Activated CD4-positive, alpha-beta memory T cell treated with anti-CD3 and anti-CD28 coated beads, Interleukin-2, amount 10 ng/mL, durations not matched to agents 7 days and 5 days (primary cell): ENCODE results near the gene TRIM15. TPM values are rescaled to one million over a fixed set of nuclear protein-coding genes. Genes with fewer than 3 reads are reported as not detected.
A peak's percentile ranks its signal among the peaks of the same experiment; 100 is the strongest.

ENCODE experiments used
- CTCF ChIA-PET: fragments of 350-600 bp; sonication (Branson Sonifier 250); formaldehyde crosslinking; loops from one replicate; lab custom pipeline; 2021; ENCODE audit warnings: antibody characterized with exemption, inconsistent platforms; lab: Charles Lee
- POLR2A ChIA-PET: fragments of 350-600 bp; sonication (Branson Sonifier 250); formaldehyde crosslinking; loops from one replicate; lab custom pipeline; 2021; ENCODE audit warnings: antibody characterized with exemption; lab: Charles Lee
- DNase-seq: peaks from one replicate; pipeline ENCODE4 v3.0.0-alpha.2; 2020
- H3K27ac Mint-ChIP-seq: one replicate; pipeline ENCODE4 v1.8.0; 2021; ENCODE audit warnings: mild to moderate bottlenecking, mixed read lengths
- H3K27me3 Mint-ChIP-seq: one replicate; pipeline ENCODE4 v1.8.0; 2021; ENCODE audit warnings: mixed read lengths
- H3K36me3 Mint-ChIP-seq: one replicate; pipeline ENCODE4 v1.8.0; 2021; ENCODE audit warnings: low read depth, mixed read lengths
- H3K4me1 Mint-ChIP-seq: one replicate; pipeline ENCODE4 v1.8.0; 2021; ENCODE audit warnings: mixed read lengths
- H3K4me3 Mint-ChIP-seq: one replicate; pipeline ENCODE4 v1.8.0; 2021; ENCODE audit warnings: mild to moderate bottlenecking, mixed read lengths
- H3K9me3 Mint-ChIP-seq: one replicate; pipeline ENCODE4 v1.8.0; 2021; ENCODE audit warnings: mixed read lengths
- total RNA-seq, 2 experiments: library from RNA; stranded (reverse); gene quantifications; one replicate each; pipeline ENCODE4 v1.2.3, GENCODE V29; 2021

Gene TRIM15
- total RNA-seq, 2 experiments from 2014 or later = not detected

DNA sequence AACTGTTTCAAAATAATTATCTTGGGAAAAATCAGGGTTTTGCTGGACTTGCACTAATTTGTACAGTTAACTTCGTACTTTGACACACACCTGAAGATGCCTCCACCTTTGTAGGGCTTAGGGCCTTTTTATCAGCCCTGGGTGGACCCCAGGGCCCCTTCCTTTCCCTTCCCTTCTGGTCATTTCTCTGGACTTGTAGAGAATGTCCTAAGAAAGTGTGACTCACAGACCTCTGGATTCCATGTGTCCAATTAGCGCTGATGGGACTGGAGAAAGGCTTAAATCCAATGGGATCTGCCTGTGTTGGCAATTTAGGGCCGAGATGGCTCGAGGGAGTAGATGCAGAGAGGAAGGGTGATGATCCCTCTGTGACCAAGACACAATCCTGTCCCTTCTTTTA, 9.3 kb downstream of the TRIM15 start:
- peaks cover 13% of the 10 kb centered on the region for H3K4me1 Mint-ChIP-seq
- CTCF ChIA-PET = no interaction called here
- no peak overlapping the region for H3K27ac Mint-ChIP-seq
- no peak overlapping the region for H3K4me3 Mint-ChIP-seq
- DNase-seq = no peak
- POLR2A ChIA-PET = no interaction called here
- no peaks in the 10 kb centered on the region for H3K36me3 Mint-ChIP-seq
- H3K9me3 Mint-ChIP-seq = no peaks in the 10 kb centered on the region
- H3K27me3 Mint-ChIP-seq = peaks cover 63% of the 10 kb centered on the region

DNA sequence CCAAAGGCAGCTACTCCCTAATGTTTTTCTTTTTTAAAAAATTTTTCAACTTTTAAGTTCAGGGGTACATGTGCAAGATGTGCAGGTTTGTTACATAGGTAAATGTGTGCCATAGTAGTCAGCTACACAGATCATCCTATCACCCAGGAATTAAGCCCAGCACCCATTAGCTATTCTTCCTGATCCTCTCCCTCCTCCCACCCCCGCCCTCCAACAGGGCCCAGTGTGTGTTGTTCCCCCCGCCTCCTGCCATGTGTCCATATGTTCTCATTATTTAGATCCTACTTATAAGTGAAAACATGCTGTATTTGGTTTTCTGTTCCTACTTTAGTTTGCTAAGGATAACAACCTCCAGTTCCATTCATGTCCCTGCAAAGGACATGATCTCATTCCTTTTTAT, 12.4 kb downstream of the TRIM15 start:
- CTCF ChIA-PET = interaction anchor here (1.0 kb wide), 1 partner anchor 71 kb away, joined by 3 read pairs; no protein-coding TSS in a partner anchor
- no peak overlapping the region for H3K4me3 Mint-ChIP-seq
- peaks cover 7% of the 10 kb centered on the region for H3K4me1 Mint-ChIP-seq
- DNase-seq = no peak
- H3K27me3 Mint-ChIP-seq = peaks cover 65% of the 10 kb centered on the region
- peaks cover 6% of the 10 kb centered on the region for H3K9me3 Mint-ChIP-seq
- no peak overlapping the region for H3K27ac Mint-ChIP-seq
- H3K36me3 Mint-ChIP-seq = peaks cover 6% of the 10 kb centered on the region
- POLR2A ChIA-PET = no interaction called here

DNA sequence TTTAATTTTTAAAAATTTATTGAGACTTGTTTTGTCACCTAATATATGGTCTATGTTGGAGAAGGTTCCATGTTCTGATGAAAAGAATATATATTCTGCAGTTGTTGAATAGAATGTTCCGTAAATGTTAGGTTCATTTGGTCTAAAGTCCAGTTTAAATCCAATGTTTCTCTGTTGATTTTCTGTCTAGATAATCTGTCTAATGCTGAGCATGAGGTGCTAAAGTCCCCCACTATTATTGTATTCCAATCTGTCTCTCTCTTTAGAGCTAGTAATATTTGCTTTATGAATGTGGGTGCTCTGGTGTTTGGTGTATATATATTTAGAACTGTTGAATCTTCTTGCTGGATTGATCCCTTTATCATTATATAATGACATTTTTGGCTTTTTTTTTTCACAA, 15.5 kb downstream of the TRIM15 start:
- Mint-ChIP-seq H3K4me1 (peaks cover 5% of the 10 kb centered on the region), H3K4me3 (no peak overlapping the region), H3K27ac (no peak overlapping the region), H3K36me3 (peaks cover 12% of the 10 kb centered on the region), H3K27me3 (peaks cover 50% of the 10 kb centered on the region), H3K9me3 (peaks cover 9% of the 10 kb centered on the region)
- CTCF ChIA-PET = no interaction called here
- POLR2A ChIA-PET = no interaction called here
- DNase-seq = no peak

DNA sequence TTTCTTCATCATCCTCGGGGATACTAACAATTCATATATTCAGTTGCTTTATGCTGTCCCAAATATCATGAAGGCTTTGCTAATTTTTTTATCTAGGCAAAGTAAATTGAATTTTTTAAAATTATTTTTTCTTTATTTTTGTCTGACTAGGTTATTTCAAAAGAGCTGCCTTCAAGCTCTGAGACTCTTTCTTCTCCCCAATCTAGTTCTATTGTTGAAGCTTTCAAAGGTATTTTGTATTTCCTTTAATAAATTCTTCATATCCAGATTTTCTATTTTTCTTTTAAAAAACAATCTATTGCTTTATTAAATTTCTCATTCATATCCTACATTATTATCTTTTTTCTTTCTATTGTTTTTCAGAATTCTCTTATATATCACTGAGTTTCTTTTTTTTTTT, 16.8 kb downstream of the TRIM15 start:
- Mint-ChIP-seq H3K27me3 (peaks cover 43% of the 10 kb centered on the region), H3K27ac (no peak overlapping the region), H3K4me1 (peaks cover 5% of the 10 kb centered on the region), H3K9me3 (peaks cover 9% of the 10 kb centered on the region), H3K36me3 (peaks cover 24% of the 10 kb centered on the region), H3K4me3 (no peak overlapping the region)
- CTCF ChIA-PET = interaction anchor here (0.9 kb wide), 1 partner anchor 10 kb away, joined by 4 read pairs; no protein-coding TSS in a partner anchor
- POLR2A ChIA-PET = no interaction called here
- DNase-seq = no peak

DNA sequence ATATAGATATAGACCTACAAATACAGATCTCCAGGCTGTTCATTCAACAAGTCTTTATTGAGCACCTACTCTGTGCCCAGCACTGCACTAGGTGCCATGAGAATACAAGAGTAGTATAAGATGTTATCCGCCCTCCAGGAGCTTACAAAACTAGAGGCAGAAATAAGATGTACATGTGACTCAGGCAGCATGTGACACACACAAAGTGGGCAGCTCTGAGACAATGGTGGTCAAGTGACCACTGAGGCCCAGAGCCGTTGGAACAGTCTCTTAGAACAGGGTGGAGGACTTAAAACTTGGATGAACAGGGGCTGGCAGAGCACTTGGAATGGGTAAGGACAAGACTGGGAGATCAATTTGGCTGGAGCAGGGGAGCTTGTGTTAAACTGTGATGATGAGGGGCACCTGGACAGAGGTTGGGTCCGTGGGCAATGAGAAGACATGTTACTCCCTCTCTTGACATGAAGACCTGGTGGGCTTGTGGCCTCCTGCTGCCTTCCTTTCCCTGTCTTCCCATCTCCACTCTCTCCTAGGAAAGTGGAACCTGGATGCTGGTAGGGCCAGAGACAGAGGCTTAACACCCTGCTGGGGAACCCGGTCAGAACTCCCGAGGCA, 21.2 kb downstream of the TRIM15 start:
- peaks cover 7% of the 10 kb centered on the region for H3K9me3 Mint-ChIP-seq
- no peaks in the 10 kb centered on the region for H3K4me1 Mint-ChIP-seq
- H3K4me3 Mint-ChIP-seq = no peak overlapping the region
- H3K27ac Mint-ChIP-seq = no peak overlapping the region
- no peak for DNase-seq
- CTCF ChIA-PET = no interaction called here
- POLR2A ChIA-PET = no interaction called here
- H3K36me3 Mint-ChIP-seq = peaks cover 58% of the 10 kb centered on the region
- H3K27me3 Mint-ChIP-seq = peaks cover 7% of the 10 kb centered on the region

DNA sequence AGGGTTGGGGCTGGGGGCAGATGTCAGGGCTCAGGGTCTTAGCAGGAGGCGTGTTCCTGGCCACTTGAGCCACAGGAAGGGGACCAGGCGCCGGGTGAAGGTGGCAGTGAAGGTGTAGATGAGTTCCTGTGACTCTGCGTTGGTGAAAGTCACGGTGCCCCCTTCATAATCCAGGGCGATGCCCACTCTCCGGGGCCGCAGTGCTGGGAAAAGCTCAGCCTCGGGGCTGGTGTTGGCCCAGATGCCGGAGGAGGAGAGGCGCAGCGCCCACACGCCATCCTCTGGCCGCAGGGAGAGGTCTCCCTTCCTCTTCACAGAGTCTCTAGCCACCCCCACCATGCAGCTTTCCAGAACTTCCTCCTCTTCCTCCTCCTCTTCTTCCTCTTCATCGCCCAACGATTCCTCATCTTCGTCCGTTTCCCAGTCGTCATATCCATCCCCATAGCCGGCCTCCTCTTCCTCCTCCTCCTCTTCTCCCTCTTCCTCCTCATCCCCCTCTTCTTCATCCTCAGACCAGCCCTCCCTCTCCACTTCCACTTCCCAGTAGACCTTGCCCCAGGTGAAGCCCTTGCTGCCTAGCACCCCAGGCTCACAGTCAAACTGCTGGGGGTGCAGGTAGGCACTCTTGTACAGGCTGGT, 22.6 kb downstream of the TRIM15 start:
- no peak for DNase-seq
- peaks cover 68% of the 10 kb centered on the region for H3K36me3 Mint-ChIP-seq
- ChIA-PET CTCF (no interaction called here), POLR2A (no interaction called here)
- H3K9me3 Mint-ChIP-seq = peaks cover 1% of the 10 kb centered on the region
- peaks cover 1% of the 10 kb centered on the region for H3K27me3 Mint-ChIP-seq
- no peak overlapping the region for H3K27ac Mint-ChIP-seq
- H3K4me1 Mint-ChIP-seq = no peaks in the 10 kb centered on the region
- H3K4me3 Mint-ChIP-seq = no peak overlapping the region

DNA sequence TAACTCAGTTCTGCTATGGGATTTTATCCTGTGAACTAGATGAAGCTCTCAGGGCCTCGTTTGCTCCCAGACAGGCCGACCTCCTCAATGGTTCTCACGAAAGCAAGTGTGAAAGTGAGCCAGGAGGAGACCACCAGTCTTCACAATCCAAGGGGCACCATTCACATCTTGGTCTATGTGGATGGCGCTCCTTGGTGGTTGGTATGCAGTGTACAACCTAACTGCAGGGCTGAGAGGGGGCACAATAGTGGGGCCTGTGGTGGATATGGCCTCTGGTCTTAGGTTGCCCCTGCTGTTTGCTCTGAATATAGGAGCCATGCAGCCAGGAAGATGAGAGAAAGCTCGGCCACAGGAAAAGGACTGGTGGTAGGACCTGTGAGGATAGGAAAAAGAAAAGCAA, 25.2 kb downstream of the TRIM15 start:
- no peaks in the 10 kb centered on the region for H3K9me3 Mint-ChIP-seq
- no peaks in the 10 kb centered on the region for H3K4me1 Mint-ChIP-seq
- peaks cover 83% of the 10 kb centered on the region for H3K36me3 Mint-ChIP-seq
- no peak overlapping the region for H3K27ac Mint-ChIP-seq
- no peaks in the 10 kb centered on the region for H3K27me3 Mint-ChIP-seq
- no peak overlapping the region for H3K4me3 Mint-ChIP-seq
- ChIA-PET POLR2A (no interaction called here), CTCF (no interaction called here)
- no peak for DNase-seq

DNA sequence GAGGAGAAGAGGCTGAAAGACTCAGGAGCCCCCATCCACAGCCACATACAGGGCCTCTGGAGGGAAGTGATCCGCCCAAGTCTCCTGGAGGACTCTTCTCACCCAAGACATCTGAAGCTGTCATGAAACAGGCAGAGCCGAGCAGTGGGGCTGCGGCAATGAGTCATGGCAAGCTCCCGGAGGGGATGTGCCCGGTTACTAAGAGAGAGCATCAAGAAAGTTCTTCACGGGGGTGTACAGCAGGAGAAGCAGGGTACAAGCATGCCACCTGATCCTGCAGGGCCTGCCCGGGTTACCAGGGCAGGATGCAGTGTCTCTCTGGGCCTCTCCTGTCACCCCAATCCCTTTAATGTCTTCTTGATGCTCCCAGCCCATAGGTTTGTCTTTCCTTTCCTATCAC, 28.7 kb downstream of the TRIM15 start:
- no peak for DNase-seq
- CTCF ChIA-PET = no interaction called here

DNA sequence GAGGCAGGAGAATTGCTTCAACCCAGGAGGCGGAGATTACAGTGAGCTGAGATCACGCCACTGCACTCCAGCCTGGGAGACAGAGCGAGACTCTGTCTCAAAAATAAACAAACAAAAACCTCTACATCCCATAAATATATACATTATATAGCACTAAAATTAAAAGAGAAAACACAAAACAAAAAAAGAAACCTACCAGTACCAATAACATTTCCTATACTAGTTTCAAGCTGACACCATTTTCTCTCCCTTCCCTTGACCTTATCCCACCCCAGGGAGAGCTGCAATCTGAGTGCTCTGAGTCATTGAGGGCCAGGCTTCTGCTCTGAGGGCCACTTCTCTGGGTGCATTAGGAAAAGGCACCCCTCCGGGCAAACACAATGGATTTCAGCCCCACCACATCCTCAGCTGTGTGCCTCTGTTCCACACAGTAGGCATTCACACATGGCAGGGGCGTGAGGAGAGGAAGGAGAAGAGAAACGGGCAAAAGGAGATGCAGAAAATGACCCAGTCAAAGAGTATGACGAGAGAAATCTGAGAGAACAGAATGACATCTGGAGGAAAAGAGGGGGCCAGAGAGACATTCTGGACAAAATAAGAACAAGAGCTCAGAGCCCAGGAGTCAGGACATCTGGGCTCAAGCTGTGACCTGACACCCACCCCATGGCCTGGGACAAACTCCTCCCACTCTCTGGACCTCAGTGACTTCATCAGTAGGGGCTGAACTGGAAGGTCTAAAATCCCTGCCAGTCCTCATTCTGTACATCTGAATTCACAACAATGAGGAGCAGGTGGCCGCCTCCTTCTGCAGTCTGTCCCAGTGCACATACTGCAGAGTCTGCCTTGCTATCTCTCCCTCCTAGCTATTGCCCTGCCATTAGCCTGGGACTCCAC, 31.7 kb downstream of the TRIM15 start:
- ChIA-PET POLR2A (interaction anchor here (0.6 to 2.4 kb wide), 3 partner anchors 15 to 18 kb away, joined by 4 to 13 read pairs (median 5); partner anchors contain the start of gene TRIM26), CTCF (interaction anchor here (0.6 to 1.1 kb wide), 3 partner anchors 24 to 93 kb away, joined by 3 to 5 read pairs (median 4); no protein-coding TSS in a partner anchor)
- no peaks in the 10 kb centered on the region for H3K27me3 Mint-ChIP-seq
- no peaks in the 10 kb centered on the region for H3K9me3 Mint-ChIP-seq
- peaks cover 7% of the 10 kb centered on the region for H3K4me1 Mint-ChIP-seq
- DNase-seq = no peak
- H3K27ac Mint-ChIP-seq = peak overlapping the region; percentile 29
- no peak overlapping the region for H3K4me3 Mint-ChIP-seq
- H3K36me3 Mint-ChIP-seq = peaks cover 79% of the 10 kb centered on the region

More for the DNA sequence above, 28.7 kb downstream of the TRIM15 start:
- H3K4me1 Mint-ChIP-seq = peaks cover under 1% of the 10 kb centered on the region
- POLR2A ChIA-PET = no interaction called here
- no peaks in the 10 kb centered on the region for H3K27me3 Mint-ChIP-seq
- no peaks in the 10 kb centered on the region for H3K9me3 Mint-ChIP-seq
- no peak overlapping the region for H3K4me3 Mint-ChIP-seq
- no peak overlapping the region for H3K27ac Mint-ChIP-seq
- peaks cover 79% of the 10 kb centered on the region for H3K36me3 Mint-ChIP-seq

DNA sequence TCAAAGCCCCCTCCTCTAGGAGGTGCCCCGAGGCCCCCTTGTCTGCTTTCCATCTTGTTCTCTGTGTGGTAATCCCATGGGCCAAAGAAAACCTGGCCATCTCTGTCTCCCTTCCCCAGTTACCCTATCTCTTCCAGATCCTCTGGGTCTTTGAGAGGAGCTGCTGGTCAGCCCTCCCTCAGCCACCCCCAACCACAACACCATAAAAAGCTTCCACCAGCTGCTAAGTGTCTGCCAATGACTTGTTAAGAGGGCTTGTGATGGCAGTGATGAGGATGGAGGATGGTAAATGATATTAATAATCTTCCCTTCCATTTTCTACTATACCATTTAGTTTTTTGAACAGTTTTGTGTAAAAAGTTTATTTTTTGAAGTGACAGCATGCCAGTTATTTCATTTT, 32.6 kb downstream of the TRIM15 start:
- Mint-ChIP-seq H3K27me3 (no peaks in the 10 kb centered on the region), H3K36me3 (peaks cover 78% of the 10 kb centered on the region), H3K4me1 (peaks cover 13% of the 10 kb centered on the region), H3K4me3 (no peak overlapping the region), H3K9me3 (no peaks in the 10 kb centered on the region), H3K27ac (no peak overlapping the region)
- ChIA-PET CTCF (no interaction called here), POLR2A (interaction anchor here (2.4 kb wide), 1 partner anchor 17 kb away, joined by 13 read pairs; the partner anchor contains the start of gene TRIM26)
- DNase-seq = no peak

DNA sequence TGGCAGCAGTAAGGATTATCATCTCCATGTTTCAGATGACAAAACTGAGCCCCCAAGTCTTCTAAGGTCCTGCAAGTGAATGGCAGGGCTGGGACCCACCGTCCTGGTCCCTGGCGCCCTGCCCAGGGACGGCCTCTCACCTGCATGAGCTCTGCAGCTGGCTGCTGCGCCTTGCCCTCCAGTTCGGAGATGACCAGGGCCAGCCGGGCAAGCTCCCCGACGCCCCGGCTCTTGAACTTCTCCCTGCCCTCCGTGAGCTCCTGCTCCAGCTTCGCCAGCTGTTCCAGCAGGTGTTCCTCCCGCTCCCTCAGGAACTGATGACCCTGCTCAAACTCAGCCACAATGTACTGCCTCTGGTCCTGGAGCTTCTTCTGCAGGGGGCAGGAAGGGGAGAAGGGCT, 33.0 kb downstream of the TRIM15 start:
- POLR2A ChIA-PET = interaction anchor here (1.3 to 2.4 kb wide), 2 partner anchors 12 to 17 kb away, joined by 5 to 13 read pairs; partner anchors contain the start of gene TRIM26
- Mint-ChIP-seq H3K27me3 (no peaks in the 10 kb centered on the region), H3K4me3 (no peak overlapping the region), H3K36me3 (peaks cover 78% of the 10 kb centered on the region), H3K4me1 (peaks cover 17% of the 10 kb centered on the region), H3K27ac (no peak overlapping the region), H3K9me3 (no peaks in the 10 kb centered on the region)
- no peak for DNase-seq
- CTCF ChIA-PET = no interaction called here

DNA sequence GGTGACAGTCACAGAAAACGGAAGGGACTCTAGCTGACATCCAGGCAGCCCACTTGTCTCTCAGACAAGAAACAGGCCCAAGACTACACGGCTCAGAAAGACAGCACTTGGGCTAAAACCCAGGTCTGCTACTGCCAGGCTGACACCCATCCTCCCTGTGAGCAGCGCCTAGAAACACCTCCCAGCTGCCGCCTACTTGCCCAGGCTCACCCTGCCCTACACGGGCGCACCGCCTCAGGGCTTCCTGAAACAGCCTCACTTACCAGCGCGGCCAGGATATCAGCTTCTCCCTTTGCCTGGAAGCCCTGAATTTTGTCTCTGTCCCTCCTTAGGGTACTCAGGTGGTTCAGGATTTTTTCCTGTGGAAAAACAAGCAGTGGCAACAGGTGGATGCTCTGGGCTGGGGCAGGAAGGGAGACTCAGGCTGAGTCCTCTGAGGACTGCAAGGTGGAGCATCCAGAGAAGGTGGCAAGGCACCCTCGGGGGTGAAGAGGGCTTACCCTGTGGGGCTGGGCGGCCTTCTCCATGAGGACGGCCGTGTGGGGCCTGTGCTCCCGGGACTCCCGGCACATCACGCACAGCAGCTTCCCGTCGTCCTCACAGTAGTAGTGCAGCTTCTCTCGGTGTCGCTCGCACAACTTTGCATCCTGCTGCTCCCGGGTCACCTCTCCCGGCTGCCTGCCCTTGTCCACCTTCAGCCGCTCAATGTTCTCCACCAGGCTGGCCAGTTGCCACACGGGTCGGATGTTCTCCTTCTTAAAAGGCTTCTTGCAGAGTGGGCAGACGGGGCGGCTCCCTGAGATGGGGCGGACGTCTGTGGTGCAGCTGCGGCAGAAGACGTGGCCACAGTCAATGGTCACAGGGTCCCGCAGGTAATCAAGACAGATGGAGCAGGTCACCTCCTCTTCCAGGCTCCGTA, 35.1 kb downstream of the TRIM15 start:
- no peak overlapping the region for H3K4me3 Mint-ChIP-seq
- H3K27me3 Mint-ChIP-seq = no peaks in the 10 kb centered on the region
- no peak for DNase-seq
- H3K27ac Mint-ChIP-seq = no peak overlapping the region
- H3K36me3 Mint-ChIP-seq = peaks cover 77% of the 10 kb centered on the region
- ChIA-PET POLR2A (no interaction called here), CTCF (interaction anchor here (1.7 kb wide), 1 partner anchor 21 kb away, joined by 5 read pairs; no protein-coding TSS in a partner anchor)
- H3K9me3 Mint-ChIP-seq = no peaks in the 10 kb centered on the region
- H3K4me1 Mint-ChIP-seq = peaks cover 33% of the 10 kb centered on the region
